IPS-18c (cell line): ENCODE measurements around the gene PDPK1.
"Not testable (repeated sequence)": the region's sequence is repeated elsewhere in the genome, so short reads cannot be mapped to it uniquely, and the experiment has no call there.

Experiments
- H3K4me3 ChIP-seq: 2 replicates; pipeline ENCODE4 v1.7.0; 2013; ENCODE audit warnings: low read depth, mild to moderate bottlenecking, low read length, moderate library complexity; ENCODE audit not compliant: insufficient read depth
- H3K9me3 ChIP-seq: one replicate; pipeline ENCODE4 v1.6.1; 2013; ENCODE audit warnings: mild to moderate bottlenecking, low read length, moderate library complexity; ENCODE audit not compliant: control insufficient read depth, insufficient read depth

The PDPK1 gene

GRCh38 chr16:2610781-2611498 lies 73.1 kb downstream of the PDPK1 start:
- H3K9me3 ChIP-seq, result no peaks in the 10 kb centered on the region

GRCh38 chr16:2611499-2611862 lies 73.7 kb downstream of the PDPK1 start:
- H3K4me3 ChIP-seq, result no peak overlapping the region
- H3K9me3 ChIP-seq, result no peaks in the 10 kb centered on the region

More at GRCh38 chr16:2610781-2611498, 73.1 kb downstream of the PDPK1 start:
- H3K4me3 ChIP-seq, result no peak overlapping the region

GRCh38 chr16:2611877-2612276 lies 74.1 kb downstream of the PDPK1 start:
- H3K4me3 ChIP-seq, H3K9me3 ChIP-seq: not testable (repeated sequence)

- H3K4me3 ChIP-seq, H3K9me3 ChIP-seq: not testable (repeated sequence)
These were observed 75.4 kb downstream of the PDPK1 start for GRCh38 chr16:2613251-2613650.

GRCh38 chr16:2614761-2615191 lies 77.0 kb downstream of the PDPK1 start:
- Histone ChIP-seq H3K9me3 (no peaks in the 10 kb centered on the region), H3K4me3 (no peak overlapping the region)

GRCh38 chr16:2618964-2619363 lies 81.1 kb downstream of the PDPK1 start:
- not testable (repeated sequence) for H3K4me3 ChIP-seq, H3K9me3 ChIP-seq

- not testable (repeated sequence) for H3K9me3 ChIP-seq, H3K4me3 ChIP-seq
These were observed 81.8 kb downstream of the PDPK1 start for GRCh38 chr16:2619628-2620027.

- H3K9me3 ChIP-seq, H3K4me3 ChIP-seq: not testable (repeated sequence)
These were observed 83.0 kb downstream of the PDPK1 start for GRCh38 chr16:2620870-2621269.

- not testable (repeated sequence) for H3K9me3 ChIP-seq, H3K4me3 ChIP-seq
These were observed 83.6 kb downstream of the PDPK1 start for GRCh38 chr16:2621395-2621794.

GRCh38 chr16:2627075-2627474 lies 89.3 kb downstream of the PDPK1 start:
- H3K4me3 ChIP-seq, H3K9me3 ChIP-seq: not testable (repeated sequence)

- not testable (repeated sequence) for H3K9me3 ChIP-seq, H3K4me3 ChIP-seq
These were observed 93.4 kb downstream of the PDPK1 start for GRCh38 chr16:2631203-2631602.

- not testable (repeated sequence) for H3K9me3 ChIP-seq, H3K4me3 ChIP-seq
These were observed 94.5 kb downstream of the PDPK1 start for GRCh38 chr16:2632291-2632690.

GRCh38 chr16:2639071-2639721 lies 101.4 kb downstream of the PDPK1 start:
- H3K9me3 ChIP-seq, H3K4me3 ChIP-seq: not testable (repeated sequence)

- H3K9me3 ChIP-seq, result not testable (repeated sequence)
These were observed 101.9 kb downstream of the PDPK1 start for GRCh38 chr16:2639722-2640072.

GRCh38 chr16:2642561-2642960 lies 104.7 kb downstream of the PDPK1 start:
- H3K9me3 ChIP-seq, H3K4me3 ChIP-seq: not testable (repeated sequence)

More at GRCh38 chr16:2639722-2640072, 101.9 kb downstream of the PDPK1 start:
- not testable (repeated sequence) for H3K4me3 ChIP-seq

- H3K4me3 ChIP-seq, H3K9me3 ChIP-seq: not testable (repeated sequence)
These were observed 107.1 kb downstream of the PDPK1 start for GRCh38 chr16:2644754-2645453.

GRCh38 chr16:2651268-2651871 lies 113.5 kb downstream of the PDPK1 start:
- not testable (repeated sequence) for H3K4me3 ChIP-seq, H3K9me3 ChIP-seq
